GM12873 (cell line): ENCODE measurements around the gene SPATS1.

Source experiments
- CTCF ChIP-seq: IDR thresholded peaks from 2 replicates; pipeline ENCODE4 v1.5.1; 2012; ENCODE audit warnings: low read depth, mild to moderate bottlenecking, moderate library complexity, low read length, control low read depth; ENCODE audit not compliant: insufficient read depth; ENCODE audit errors: missing control alignments

Gene SPATS1

GRCh38 chr6:44375071-44375470, 32.6 kb downstream of the SPATS1 start:
- TF ChIP-seq CTCF: no peak

- TF ChIP-seq CTCF: no peak
Observed at GRCh38 chr6:44377484-44377883, 35.0 kb downstream of the SPATS1 start.

- no peak for TF ChIP-seq CTCF
Observed at GRCh38 chr6:44377971-44378370, 35.5 kb downstream of the SPATS1 start.

GRCh38 chr6:44381739-44382138, 39.3 kb downstream of the SPATS1 start:
- no peak for TF ChIP-seq CTCF

- TF ChIP-seq CTCF: no peak
Observed at GRCh38 chr6:44386364-44386928, 44.0 kb downstream of the SPATS1 start.

- no peak for TF ChIP-seq CTCF
Observed at GRCh38 chr6:44386929-44387345, 44.5 kb downstream of the SPATS1 start.

GRCh38 chr6:44387346-44388134, 45.1 kb downstream of the SPATS1 start, which contains the start of gene CDC5L:
Gene CDC5L, plus strand, starts transcription at chr6:44387706. Its CDS starts 118 bp downstream, at chr6:44387824.
- TF ChIP-seq CTCF: no peak
